NB4 (cell line): ENCODE results near the gene CYP4F2.
"Not testable (repeated sequence)": the region's sequence is repeated elsewhere in the genome, so short reads cannot be mapped to it uniquely, and the experiment has no call there.

Experiments
- DNase-seq: peaks from one replicate; pipeline ENCODE4 v3.0.0; 2010; ENCODE audit warnings: low read depth
- H3K4me3 ChIP-seq: one replicate; pipeline ENCODE4 v1.5.1; 2011; ENCODE audit warnings: mild to moderate bottlenecking, low read depth, low read length, moderate library complexity
- CTCF ChIP-seq: IDR thresholded peaks from one replicate; pipeline ENCODE4 v1.5.1; 2012; ENCODE audit warnings: low read depth, low read length
- MAX ChIP-seq: IDR thresholded peaks from 2 replicates; pipeline ENCODE4 v1.6.1; 2011; ENCODE audit warnings: low read depth, low read length
- MYC ChIP-seq: IDR thresholded peaks from 2 replicates; pipeline ENCODE4 v1.6.1; 2011; ENCODE audit warnings: low read depth, low read length
- POLR2A ChIP-seq: IDR thresholded peaks from 2 replicates; pipeline ENCODE4 v1.6.1; 2011; ENCODE audit warnings: mild to moderate bottlenecking; ENCODE audit not compliant: insufficient read length; ENCODE audit errors: extremely low read depth

CYP4F2 gene

GRCh38 chr19:15911599-15912235 is 13.8 kb upstream of the CYP4F2 start:
- no peak overlapping the region for H3K4me3 ChIP-seq
- TF ChIP-seq CTCF (no peak), POLR2A (no peak), MYC (no peak), MAX (no peak)
- no peak for DNase-seq

GRCh38 chr19:15905026-15905425 is 7.2 kb upstream of the CYP4F2 start:
- H3K4me3 ChIP-seq, result no peak overlapping the region
- TF ChIP-seq CTCF (no peak), POLR2A (no peak), MAX (no peak), MYC (no peak)
- DNase-seq, result no peak

GRCh38 chr19:15902898-15903297 is 5.0 kb upstream of the CYP4F2 start:
- not testable (repeated sequence) for DNase-seq, H3K4me3 ChIP-seq

GRCh38 chr19:15902254-15902653 is 4.4 kb upstream of the CYP4F2 start:
- no peak for DNase-seq
- TF ChIP-seq MYC, result no peak
- no peak for TF ChIP-seq MAX
- TF ChIP-seq POLR2A, result no peak
- TF ChIP-seq CTCF, result no peak

GRCh38 chr19:15900504-15900903 is 2.6 kb upstream of the CYP4F2 start:
- TF ChIP-seq POLR2A, result no peak
- TF ChIP-seq MYC, result no peak
- TF ChIP-seq CTCF, result no peak
- no peak for TF ChIP-seq MAX
- no peak overlapping the region for H3K4me3 ChIP-seq
- no peak for DNase-seq

More at GRCh38 chr19:15902254-15902653, 4.4 kb upstream of the CYP4F2 start:
- no peak overlapping the region for H3K4me3 ChIP-seq

- H3K4me3 ChIP-seq, DNase-seq: not testable (repeated sequence)
Measured at GRCh38 chr19:15900032-15900431, 2.2 kb upstream of the CYP4F2 start.

- H3K4me3 ChIP-seq, DNase-seq: not testable (repeated sequence)
Measured at GRCh38 chr19:15899561-15899960, 1.7 kb upstream of the CYP4F2 start.
